ENCODE results near the gene GABRD.
"Not testable (repeated sequence)": the region's sequence is repeated elsewhere in the genome, so short reads cannot be mapped to it uniquely, and the experiment has no call there.

Gene GABRD

DNA sequence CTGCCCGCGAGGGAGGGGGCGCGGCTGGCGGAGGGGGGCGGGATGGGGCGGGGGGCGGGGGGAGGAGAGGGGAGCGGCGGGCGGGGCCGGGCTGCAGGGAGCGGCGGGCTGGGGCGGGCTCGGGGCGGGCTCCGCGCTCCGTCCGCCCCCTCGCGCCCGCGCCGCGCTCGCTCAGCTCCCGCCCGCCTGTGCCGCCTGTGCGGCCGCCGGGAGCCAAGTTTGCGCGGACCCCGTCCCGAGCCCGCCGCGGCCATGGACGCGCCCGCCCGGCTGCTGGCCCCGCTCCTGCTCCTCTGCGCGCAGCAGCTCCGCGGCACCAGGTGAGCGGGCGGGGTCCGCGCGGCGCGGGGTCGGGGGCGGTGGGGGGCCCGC is at the start of gene GABRD:
Gene GABRD, plus strand, starts transcription at position 174 of the 372 bp plus-strand sequence. Its CDS starts 79 bp downstream, at position 253.
- DNase-seq (ENCODE audit: low read depth) = no peak

DNA sequence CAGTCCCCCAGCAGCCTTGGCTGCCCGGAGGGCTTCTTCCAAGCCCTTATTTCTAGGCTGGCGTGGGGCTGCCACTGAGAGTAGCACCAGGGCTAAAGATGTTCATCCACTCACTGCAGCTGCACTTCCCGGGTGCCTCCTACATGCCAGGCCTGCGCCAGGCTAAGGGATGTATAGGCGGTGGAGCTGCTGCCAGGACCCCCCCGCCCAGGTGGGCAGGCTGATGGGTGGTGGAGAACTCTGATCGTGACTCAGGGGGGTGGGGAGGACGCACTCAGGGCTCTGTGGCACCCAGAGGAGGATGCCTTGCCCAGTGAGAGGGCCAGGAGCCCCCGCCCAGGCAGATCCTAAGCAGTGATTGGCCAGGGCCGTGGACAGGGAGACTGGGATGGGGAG is 49.6 kb upstream of the GABRD start:
- no peak for DNase-seq (ENCODE audit: low read depth)

DNA sequence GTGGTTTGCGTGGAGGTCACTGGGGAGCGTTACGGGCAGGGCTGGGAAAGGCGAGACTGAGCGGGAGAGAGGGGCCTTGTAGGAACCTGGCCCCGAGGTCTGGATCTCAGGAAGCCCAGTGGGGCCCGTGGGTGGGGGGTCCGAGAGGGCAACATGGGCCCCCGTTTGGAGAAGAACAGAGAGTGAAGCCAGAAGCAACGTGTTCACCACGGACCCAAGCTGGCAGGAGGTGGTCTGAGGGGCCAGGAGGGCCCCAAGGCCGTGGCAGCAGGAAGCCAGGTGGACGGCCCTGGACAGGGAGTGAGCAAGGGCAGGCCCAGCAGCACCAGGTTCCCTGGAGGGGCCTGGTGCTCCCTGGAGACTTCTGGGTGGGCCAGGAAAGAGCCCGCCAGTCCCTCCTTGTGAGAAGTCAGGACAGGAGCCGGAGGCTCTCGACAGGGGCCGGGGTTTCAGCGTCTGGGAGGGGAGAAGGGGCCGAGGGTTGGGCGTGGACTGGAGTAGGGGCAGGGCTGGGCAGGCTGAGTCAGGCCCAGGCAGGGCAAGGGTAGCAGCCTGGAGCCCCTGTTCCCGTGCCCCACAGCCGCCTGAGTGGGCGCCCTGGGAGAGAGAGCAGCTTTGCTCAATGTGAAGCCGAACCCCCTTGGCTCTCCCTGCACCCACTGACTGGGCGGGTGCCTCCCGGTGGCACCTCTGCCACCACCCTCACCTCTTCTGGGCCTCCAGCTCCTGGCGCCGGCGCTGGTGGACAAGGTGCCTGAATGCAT is 49.0 kb upstream of the GABRD start:
- no peak for DNase-seq (ENCODE audit: low read depth)

DNA sequence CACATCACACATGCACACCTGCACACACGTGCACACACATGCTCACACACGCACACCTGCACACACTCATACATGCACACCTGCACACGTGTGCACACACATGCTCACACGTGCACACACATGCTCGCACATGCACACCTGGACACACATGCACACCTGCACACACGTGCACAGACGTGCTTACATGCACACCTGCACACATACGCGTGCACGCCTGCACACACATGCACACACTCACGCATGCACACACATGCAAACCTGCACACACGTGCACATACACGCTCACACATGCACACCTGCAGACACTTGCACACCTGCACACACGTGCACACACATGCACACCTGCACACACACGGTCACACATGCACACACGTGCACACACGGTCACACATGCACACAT is 48.1 kb upstream of the GABRD start:
- no peak for DNase-seq (ENCODE audit: low read depth)

- DNase-seq (ENCODE audit: low read depth) = no peak
These were observed 47.5 kb upstream of the GABRD start for GRCh38 chr1:1971688-1972087.

- no peak for DNase-seq (ENCODE audit: low read depth)
These were observed 46.0 kb upstream of the GABRD start for GRCh38 chr1:1972976-1973715.

DNA sequence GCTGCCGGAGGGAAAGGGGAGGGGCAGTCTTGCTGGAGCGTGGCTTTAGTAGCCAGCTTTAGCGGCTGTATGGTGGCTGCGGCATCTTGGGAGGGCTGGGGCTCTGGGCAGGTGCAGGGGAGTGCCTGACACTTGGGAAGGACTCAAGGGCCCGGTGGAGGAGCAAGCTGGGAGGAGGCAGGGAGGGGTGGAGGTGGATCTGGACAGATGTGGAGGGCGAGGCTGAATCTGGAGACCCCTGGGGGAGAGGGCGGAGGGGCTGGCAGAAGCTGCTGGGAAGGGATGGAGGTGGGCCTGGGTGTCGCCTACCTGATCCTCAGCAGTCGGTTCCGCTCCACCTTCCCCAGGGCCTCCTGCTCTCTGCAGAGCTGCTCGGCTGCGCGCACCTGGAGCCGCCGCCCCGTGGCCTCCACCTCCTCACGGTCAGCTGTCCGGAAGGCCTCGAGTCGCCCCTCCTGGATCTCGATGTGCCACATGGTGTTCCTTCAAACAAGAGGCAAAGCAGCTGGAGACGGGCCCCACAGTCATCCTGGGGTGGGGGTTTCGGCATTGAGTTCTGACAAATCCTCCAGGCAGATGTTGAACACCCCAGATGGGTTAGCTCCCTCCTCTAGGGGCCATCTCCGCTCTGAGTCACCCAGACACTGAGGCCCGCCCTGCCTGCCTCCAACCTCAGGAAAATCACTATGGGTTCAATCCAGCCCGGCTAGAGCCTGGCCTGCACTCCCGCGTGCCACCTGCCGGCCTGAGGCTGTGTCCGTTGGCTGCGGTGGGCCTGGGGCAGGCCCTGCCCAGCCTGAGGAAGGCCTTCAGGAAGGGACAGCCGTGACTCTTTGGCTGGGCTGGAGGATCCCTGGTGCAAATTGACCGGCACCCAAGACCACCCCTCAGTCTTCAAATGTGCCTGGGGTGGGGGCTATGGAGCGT is 45.2 kb upstream of the GABRD start:
- no peak for DNase-seq (ENCODE audit: low read depth)

DNA sequence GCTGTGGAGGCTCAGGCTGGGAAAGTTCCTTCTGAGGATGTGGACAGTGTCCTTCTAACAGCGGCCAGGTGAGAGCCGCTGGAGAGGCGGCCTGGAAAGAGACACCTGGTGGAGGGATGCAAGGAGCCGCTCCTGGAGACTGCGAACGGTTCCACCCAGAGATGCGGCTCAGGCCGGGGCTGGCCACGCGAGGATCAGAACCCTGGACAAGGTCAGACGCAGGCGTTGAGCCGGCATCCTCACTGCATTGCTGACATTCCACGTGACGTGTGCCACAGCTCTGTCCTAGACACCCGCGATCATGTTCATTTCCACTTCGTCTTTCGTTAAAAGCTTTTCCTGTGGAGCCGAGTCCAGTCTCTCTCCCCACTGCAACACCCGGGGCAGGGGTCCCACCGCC is 44.3 kb upstream of the GABRD start:
- no peak for DNase-seq (ENCODE audit: low read depth)

GRCh38 chr1:1975535-1975934 is 43.6 kb upstream of the GABRD start:
- no peak for DNase-seq (ENCODE audit: low read depth)

DNA sequence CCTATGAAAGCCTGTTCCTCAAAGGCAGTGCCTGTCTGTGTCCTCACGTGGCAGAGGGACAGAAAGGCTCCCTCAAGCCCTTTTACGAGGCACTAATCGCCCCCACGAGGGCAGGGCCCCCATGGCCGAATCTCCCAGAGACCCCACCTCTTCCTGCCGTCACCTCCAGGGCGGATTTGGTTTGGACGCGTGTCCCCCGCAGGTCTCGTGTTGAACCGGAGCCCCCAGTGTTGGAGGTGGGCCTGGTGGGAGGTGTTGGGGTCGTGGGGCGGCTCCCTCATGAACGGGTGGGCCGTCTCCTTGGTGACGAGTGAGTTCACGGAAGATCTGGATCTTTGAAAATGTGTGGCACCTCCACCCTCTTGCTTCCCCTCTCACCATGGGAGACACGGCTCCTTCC is 43.1 kb upstream of the GABRD start:
- no peak for DNase-seq (ENCODE audit: low read depth)

DNA sequence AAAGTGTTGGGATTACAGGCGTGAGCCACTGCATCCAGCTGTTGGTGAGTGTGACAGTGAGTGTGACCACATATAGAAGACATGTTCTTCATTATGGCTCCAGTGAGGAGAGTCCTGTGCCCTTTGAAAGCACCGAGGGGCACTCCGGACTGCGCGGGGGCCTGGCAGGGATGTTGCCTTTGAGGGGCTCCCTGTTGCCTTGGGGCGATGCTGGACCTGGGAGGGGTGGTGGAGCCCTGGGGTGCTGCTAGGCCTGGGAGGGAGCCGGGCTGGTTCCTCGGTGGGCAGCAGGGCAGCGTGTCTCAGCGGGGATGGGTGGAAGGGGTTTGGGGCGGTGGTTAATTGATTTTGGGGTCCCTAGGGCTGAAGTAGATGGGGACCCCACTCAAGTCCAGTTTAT is 41.0 kb upstream of the GABRD start:
- DNase-seq (ENCODE audit: low read depth) = no peak

DNA sequence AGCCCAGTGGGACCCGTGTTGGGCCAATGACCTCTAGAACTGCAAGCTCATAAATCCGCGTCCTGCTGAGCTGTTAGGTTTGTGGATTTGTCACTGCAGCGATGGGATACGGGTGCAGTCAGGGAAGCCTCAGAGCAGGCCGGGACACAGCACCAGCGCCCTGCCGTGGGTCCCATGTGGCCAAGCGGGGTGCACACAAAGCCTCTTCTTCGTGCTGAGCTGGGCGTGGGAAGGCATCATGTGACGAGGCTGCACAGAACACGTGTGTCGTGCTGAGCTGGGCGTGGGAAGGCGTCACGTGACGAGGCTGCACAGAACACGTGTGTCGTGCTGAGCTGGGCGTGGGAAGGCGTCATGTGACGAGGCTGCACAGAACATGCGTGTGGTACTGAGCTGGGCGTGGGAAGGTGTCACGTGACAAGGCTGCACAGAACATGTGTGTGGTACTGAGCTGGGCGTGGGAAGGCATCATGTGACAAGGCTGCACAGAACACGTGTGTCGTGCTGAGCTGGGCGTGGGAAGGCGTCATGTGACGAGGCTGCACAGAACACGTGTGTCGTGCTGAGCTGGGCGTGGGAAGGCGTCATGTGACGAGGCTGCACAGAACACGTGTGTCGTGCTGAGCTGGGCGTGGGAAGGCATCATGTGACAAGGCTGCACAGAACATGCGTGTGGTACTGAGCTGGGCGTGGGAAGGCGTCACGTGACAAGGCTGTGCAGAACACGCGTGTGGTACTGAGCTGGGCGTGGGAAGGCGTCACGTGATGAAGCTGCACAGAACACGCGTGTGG is 40.3 kb upstream of the GABRD start:
- not testable (repeated sequence) for DNase-seq (ENCODE audit: low read depth)

DNA sequence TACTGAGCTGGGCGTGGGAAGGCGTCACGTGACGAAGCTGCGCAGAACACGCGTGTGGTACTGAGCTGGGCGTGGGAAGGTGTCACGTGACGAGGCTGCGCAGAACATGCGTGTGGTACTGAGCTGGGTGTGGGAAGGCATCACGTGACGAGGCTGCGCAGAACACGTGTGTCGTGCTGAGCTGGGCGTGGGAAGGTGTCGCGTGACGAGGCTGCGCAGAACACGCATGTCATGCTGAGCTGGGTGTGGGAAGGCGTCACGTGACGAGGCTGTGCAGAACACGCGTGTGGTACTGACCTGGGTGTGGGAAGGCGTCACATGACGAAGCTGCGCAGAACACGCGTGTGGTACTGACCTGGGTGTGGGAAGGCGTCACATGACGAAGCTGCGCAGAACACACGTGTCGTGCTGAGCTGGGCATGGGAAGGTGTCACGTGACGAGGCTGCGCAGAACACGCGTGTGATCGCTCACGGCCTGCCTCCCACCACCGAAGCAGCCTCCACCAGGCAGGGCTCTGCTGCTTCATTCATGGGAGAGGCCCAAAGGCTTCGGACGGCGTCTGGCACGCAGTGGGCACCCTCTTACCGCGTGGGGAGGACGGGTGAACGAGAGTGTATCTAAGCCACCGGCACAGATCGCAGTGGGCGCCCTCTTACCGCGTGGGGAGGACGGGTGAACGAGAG is 39.5 kb upstream of the GABRD start:
- no peak for DNase-seq (ENCODE audit: low read depth)

DNA sequence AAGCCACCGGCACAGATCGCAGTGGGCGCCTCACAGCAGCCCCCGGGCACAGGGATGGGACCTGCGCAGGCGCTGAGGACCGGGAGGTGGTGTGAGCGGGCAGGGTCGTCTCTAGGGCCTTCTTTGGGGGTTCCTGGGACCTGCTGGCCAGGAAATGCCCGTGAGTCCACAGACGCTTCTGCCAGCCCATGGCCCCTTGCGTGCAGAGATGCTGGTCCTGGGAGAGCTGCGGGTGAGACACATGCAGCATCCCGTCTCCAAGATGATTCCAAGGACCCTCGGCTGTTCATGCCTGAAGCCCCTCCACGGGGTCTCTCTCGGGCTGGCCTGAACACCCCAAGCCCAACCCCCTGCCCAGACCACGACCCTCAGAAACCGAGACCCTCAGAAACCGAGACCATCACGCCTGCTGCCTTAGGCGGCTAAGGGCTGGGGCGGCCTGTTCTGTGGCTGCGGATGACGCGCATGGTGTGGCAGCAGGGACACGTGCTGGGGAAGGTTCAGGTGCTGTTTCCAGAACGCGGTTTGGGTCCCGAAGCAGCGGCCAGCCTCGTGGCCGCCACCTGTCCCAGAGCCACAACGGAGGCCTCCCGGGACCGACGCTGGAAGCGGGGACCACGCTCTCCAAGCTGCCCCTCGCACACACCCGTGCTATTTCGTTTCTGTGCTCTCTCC is 38.5 kb upstream of the GABRD start:
- no peak for DNase-seq (ENCODE audit: low read depth)

GRCh38 chr1:1981142-1981500 is 38.0 kb upstream of the GABRD start:
- DNase-seq (ENCODE audit: low read depth) = no peak

DNA sequence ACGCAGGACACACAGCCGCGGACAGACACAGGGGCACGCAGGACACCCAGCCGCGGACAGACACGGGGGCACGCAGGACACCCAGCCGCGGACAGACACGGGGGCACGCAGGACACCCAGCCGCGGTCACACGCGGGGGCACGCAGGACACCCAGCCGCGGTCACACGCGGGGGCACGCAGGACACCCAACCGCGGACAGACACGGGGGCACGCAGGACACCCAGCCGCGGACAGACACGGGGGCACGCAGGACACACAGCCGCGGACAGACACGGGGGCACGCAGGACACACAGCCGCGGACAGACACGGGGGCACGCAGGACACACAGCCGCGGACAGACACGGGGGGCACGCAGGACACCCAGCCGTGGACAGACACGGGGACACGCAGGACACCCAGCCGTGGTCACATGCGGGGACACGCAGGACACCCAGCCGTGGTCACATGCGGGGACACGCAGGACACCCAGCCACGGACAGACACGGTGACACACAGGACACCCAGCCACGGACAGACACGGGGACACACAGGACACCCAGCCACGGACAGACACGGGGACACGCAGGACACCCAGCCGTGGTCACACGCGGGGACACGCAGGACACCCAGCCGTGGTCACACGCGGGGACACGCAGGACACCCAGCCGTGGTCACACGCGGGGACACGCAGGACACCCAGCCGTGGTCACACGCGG is 37.4 kb upstream of the GABRD start:
- DNase-seq (ENCODE audit: low read depth) = not testable (repeated sequence)

GRCh38 chr1:1982379-1983232 is 36.5 kb upstream of the GABRD start:
- DNase-seq (ENCODE audit: low read depth) = no peak

DNA sequence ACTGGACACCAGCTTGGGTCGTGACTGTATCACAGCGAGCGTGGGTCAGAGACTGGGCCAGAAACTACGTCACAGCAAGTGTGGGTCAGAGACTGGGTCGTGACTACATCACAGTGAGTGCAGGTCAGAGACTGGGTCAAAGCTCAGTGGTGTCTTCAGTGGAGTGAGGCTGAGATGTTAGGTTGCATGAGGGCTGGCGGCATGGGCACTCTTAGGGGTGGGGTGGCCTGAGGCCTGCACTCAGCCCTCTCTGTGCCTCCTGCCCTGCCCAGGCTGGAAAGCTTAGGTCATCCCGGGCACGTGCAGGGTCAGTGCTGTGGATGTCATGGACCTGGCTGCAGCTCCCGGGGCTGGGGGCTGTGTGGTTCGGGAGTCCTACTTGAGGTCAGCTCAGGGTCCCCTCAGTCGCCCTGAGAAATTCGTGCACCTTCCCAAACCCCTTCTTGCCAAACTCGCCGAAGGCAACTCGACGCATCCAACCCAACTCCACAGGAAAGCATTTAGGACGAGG is 34.5 kb upstream of the GABRD start:
- DNase-seq (ENCODE audit: low read depth) = no peak

Measured in EH (cell line).